ENCODE data around the gene TBXT. TPM values are rescaled to one million over a fixed set of nuclear protein-coding genes. Genes with fewer than 3 reads are reported as not detected.

The TBXT gene
- total RNA-seq, 1 donor from 2014 or later: not detected

GRCh38 chr6:166156942-166157341 is 10.7 kb downstream of the TBXT start:
- H3K9me3 Mint-ChIP-seq (ENCODE audit: unreplicated experiment): peaks cover 2% of the 10 kb centered on the region
- H3K4me1 Mint-ChIP-seq (ENCODE audit: low read depth, unreplicated experiment): no peaks in the 10 kb centered on the region
- no peak for DNase-seq
- no peak for TF ChIP-seq CTCF (IDR thresholded peaks at IDR 0.05; ENCODE audit: partially characterized antibody, unreplicated experiment)
- peaks cover 2% of the 10 kb centered on the region for H3K27me3 Mint-ChIP-seq (ENCODE audit: unreplicated experiment)
- no peak overlapping the region for H3K4me3 Mint-ChIP-seq (ENCODE audit: unreplicated experiment)
- no peaks in the 10 kb centered on the region for H3K36me3 Mint-ChIP-seq (ENCODE audit: unreplicated experiment)
- no peak overlapping the region for H3K27ac Mint-ChIP-seq (ENCODE audit: unreplicated experiment)

GRCh38 chr6:166153966-166154365 is 13.7 kb downstream of the TBXT start:
- H3K9me3 Mint-ChIP-seq (ENCODE audit: unreplicated experiment): peaks cover 2% of the 10 kb centered on the region
- no peak overlapping the region for H3K27ac Mint-ChIP-seq (ENCODE audit: unreplicated experiment)
- H3K4me1 Mint-ChIP-seq (ENCODE audit: low read depth, unreplicated experiment): no peaks in the 10 kb centered on the region
- H3K36me3 Mint-ChIP-seq (ENCODE audit: unreplicated experiment): peaks cover 5% of the 10 kb centered on the region
- TF ChIP-seq CTCF (IDR thresholded peaks at IDR 0.05; ENCODE audit: partially characterized antibody, unreplicated experiment): no peak
- peaks cover 2% of the 10 kb centered on the region for H3K27me3 Mint-ChIP-seq (ENCODE audit: unreplicated experiment)
- DNase-seq: no peak
- no peak overlapping the region for H3K4me3 Mint-ChIP-seq (ENCODE audit: unreplicated experiment)

GRCh38 chr6:166152660-166153059 is 15.0 kb downstream of the TBXT start:
- Mint-ChIP-seq H3K36me3 (ENCODE audit: unreplicated experiment) (peaks cover 5% of the 10 kb centered on the region), H3K27me3 (ENCODE audit: unreplicated experiment) (peaks cover 2% of the 10 kb centered on the region), H3K27ac (ENCODE audit: unreplicated experiment) (no peak overlapping the region), H3K4me1 (ENCODE audit: low read depth, unreplicated experiment) (no peaks in the 10 kb centered on the region), H3K4me3 (ENCODE audit: unreplicated experiment) (no peak overlapping the region), H3K9me3 (ENCODE audit: unreplicated experiment) (peaks cover 6% of the 10 kb centered on the region)
- DNase-seq: no peak
- no peak for TF ChIP-seq CTCF (IDR thresholded peaks at IDR 0.05; ENCODE audit: partially characterized antibody, unreplicated experiment)

GRCh38 chr6:166151798-166152197 is 15.9 kb downstream of the TBXT start:
- no peak overlapping the region for H3K4me3 Mint-ChIP-seq (ENCODE audit: unreplicated experiment)
- no peak overlapping the region for H3K27ac Mint-ChIP-seq (ENCODE audit: unreplicated experiment)
- no peaks in the 10 kb centered on the region for H3K4me1 Mint-ChIP-seq (ENCODE audit: low read depth, unreplicated experiment)
- H3K36me3 Mint-ChIP-seq (ENCODE audit: unreplicated experiment): peaks cover 5% of the 10 kb centered on the region
- peaks cover 6% of the 10 kb centered on the region for H3K9me3 Mint-ChIP-seq (ENCODE audit: unreplicated experiment)
- peaks cover 2% of the 10 kb centered on the region for H3K27me3 Mint-ChIP-seq (ENCODE audit: unreplicated experiment)
- no peak for TF ChIP-seq CTCF (IDR thresholded peaks at IDR 0.05; ENCODE audit: partially characterized antibody, unreplicated experiment)
- no peak for DNase-seq

GRCh38 chr6:166145751-166146150 is 21.9 kb downstream of the TBXT start:
- TF ChIP-seq CTCF (IDR thresholded peaks at IDR 0.05; ENCODE audit: partially characterized antibody, unreplicated experiment): no peak

More at GRCh38 chr6:166145751-166146150, 21.9 kb downstream of the TBXT start:
- no peak for DNase-seq
- H3K4me1 Mint-ChIP-seq (ENCODE audit: low read depth, unreplicated experiment): no peaks in the 10 kb centered on the region
- no peaks in the 10 kb centered on the region for H3K27me3 Mint-ChIP-seq (ENCODE audit: unreplicated experiment)
- no peak overlapping the region for H3K4me3 Mint-ChIP-seq (ENCODE audit: unreplicated experiment)
- H3K36me3 Mint-ChIP-seq (ENCODE audit: unreplicated experiment): peaks cover 9% of the 10 kb centered on the region
- no peak overlapping the region for H3K27ac Mint-ChIP-seq (ENCODE audit: unreplicated experiment)
- H3K9me3 Mint-ChIP-seq (ENCODE audit: unreplicated experiment): peaks cover 4% of the 10 kb centered on the region
